HCEC 1CT (cell line): ENCODE results near the gene ZNF677.
"Not testable (repeated sequence)": the region's sequence is repeated elsewhere in the genome, so short reads cannot be mapped to it uniquely, and the experiment has no call there.

ENCODE experiments used
- DNase-seq: peaks from one replicate; pipeline ENCODE4 v3.0.0-alpha.2; 2017

ZNF677 gene

DNA sequence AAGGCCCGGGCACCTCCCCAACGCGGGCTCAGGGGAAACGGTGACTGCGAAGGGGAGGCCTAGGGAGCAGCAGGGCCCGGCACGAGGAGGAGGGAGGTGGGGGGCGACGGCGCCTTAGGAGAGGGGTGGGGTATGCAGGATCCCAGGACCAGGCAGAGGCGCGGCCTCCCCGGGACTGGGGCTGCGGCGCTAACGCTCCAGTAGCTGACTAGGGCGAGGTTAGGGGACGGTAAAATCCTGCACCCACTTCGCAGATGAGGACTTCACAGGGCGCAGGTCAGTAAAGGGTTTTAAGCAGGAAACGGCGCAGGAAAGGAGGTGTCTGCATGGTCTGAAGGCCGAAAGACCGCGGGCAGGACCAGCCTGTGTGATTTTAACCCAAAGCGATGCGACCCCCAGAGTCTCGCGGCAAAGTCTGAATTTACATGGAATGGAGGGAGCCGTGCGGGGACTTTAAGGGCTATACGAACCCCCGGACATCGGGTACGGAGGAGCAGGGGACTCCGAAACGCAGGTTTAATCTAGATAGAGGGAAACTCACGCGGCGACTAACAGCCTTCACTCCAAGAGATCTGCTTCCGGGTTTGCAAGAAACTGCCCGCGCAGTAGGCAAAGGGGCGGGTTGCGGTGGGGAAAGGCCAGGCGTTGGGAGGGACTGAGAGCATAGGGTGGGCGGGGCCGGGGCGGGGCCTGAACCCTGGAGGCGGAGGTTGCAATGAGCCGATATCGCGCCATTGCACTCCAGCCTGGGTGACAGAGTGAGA, 61.7 kb downstream of the ZNF677 start, which contains the start of gene ZNF665:
Gene ZNF665 (minus strand): TSS at position 588 of the 764 bp plus-strand sequence. CDS start 10,460 bp downstream, outside the sequence.
- peak; percentile 78 for DNase-seq

GRCh38 chr19:53190253-53190652, 64.4 kb downstream of the ZNF677 start:
- DNase-seq, result no peak

DNA sequence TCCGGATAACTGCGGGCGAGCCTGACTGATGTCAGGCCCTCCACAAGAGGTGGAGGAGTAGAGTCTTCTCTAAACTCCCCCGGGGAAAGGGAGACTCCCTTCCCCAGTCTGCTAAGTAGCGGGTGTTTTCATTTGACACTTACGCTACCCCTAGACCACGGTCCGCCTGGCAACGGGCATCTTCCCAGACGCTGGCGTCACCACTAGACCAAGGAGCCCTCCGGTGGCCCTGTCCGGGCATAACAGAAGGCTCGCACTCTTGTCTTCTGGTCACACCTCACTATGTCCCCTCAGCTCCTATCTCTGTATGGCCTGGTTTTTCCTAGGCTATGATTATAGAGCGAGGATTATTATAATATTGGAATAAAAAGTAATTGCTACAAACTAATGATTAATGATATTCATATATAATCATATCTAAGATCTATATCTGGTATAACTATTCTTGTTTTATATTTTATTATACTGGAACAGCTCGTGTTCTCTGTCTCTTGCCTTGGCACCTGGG, 64.9 kb downstream of the ZNF677 start:
- not testable (repeated sequence) for DNase-seq
